Hepatic stellate cell (primary cell): ENCODE data around the gene TK1.
"Not testable (repeated sequence)": the region's sequence is repeated elsewhere in the genome, so short reads cannot be mapped to it uniquely, and the experiment has no call there.

Experiments
- DNase-seq: peaks from one replicate; pipeline ENCODE4 v3.0.0; 2011; ENCODE audit warnings: low spot score

TK1 gene

DNA sequence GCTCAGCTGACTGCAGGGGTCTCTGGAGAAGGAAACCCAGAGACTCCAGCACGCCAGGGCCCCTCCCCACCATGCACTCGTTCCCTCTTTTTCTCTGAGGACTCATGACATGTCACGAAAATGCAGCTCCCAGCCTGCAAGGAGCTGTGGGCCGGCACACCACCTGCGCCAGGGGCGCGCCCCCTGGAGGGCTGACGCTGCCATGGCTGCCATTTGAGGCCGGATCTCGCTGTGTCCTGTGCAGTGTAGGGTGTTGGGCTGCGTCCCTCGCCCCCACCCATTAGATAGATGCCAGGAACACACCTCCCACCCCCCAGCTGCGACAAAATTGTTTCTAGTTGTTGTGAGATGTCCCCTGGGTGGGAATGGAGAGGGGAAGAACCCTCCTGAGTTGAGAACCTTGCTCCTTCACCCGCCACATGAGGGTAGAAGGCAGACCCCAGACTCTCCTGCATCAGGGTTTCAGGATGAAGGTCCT lies 10.3 kb downstream of the TK1 start:
- DNase-seq = peak; percentile 82

GRCh38 chr17:78175643-78175981 lies 11.2 kb downstream of the TK1 start:
- DNase-seq = no peak

DNA sequence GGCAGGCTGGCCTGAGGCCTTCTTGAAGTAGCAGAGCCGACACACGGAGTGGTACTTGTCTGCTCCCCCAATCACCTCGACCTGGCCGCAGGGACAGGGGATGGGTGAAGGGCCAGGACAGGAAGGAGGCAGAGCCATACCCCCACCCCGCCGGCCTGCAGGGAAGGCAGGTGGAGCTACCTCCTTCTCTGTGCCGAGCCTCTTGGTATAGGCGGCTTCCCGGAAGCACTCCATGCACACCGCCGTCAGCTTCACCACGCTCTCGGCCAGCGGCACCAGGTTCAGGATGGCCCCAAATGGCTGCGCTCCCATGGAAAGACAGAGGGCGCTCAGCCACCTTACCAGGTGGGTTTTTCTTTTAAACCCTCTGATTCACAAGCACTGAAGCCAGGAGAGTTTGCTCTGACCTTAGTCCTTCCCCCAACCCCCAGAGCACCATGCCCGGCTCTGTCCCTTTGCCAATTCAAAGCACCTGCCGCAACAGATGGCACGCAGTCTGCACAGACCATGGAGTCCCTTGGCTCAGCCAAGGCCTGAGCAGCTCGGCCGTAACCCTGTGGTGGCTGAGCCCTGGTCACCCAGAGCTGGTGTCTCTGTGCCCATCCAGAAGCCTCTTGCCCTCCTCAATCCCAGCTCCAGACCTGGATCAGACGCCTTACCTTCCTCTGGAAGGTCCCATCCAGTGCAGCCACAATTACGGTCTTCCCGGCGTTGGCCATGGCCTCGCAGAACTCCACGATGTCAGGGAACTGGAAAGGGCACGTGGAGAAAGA lies 11.8 kb downstream of the TK1 start:
- no peak for DNase-seq

DNA sequence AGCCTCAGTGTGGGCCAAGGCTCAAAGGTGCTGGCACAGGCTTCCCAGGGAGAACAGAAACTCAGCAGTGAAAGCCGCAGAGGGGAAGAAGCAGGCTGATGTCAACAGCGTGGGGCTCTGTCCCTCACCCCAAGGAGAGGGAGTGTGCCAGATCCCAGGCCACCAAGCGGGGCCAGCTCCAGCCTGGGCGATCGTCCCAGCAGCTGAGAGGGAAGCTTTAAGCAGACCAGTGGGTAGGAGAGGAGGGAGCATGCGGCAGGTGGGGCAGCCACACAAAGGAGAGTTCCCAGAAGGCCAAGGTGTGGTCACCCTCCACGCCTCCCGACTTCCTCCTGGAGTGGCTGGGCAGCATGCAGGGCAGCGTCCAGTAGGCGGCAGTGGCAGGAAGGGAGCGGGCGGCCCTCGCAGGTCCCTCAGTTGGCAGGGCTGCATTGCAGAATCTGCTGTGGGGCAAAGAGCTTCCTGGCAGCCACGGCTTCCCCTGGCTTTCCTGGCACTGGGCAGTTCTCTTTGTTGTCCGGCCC lies 12.4 kb downstream of the TK1 start:
- DNase-seq = no peak

GRCh38 chr17:78173097-78173715 lies 13.6 kb downstream of the TK1 start:
- DNase-seq = no peak

GRCh38 chr17:78172249-78173051 lies 14.4 kb downstream of the TK1 start:
- no peak for DNase-seq

DNA sequence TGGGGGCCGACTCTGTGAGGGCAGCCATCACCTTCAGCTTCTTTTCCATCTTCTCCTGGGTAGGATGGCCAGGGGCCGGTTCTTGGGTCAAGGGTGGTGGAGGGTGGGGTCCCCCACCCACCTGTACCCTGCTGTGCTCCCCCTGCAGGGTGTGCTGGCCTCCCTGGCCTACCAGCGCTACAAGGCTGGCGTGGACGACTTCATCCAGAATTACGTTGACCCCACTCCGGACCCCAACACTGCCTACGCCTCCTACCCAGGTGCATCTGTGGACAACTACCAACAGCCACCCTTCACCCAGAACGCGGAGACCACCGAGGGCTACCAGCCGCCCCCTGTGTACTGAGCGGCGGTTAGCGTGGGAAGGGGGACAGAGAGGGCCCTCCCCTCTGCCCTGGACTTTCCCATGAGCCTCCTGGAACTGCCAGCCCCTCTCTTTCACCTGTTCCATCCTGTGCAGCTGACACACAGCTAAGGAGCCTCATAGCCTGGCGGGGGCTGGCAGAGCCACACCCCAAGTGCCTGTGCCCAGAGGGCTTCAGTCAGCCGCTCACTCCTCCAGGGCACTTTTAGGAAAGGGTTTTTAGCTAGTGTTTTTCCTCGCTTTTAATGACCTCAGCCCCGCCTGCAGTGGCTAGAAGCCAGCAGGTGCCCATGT lies 15.1 kb downstream of the TK1 start:
- DNase-seq = not testable (repeated sequence)

GRCh38 chr17:78170692-78171590 lies 15.9 kb downstream of the TK1 start:
- DNase-seq = no peak

- peak; percentile 85 for DNase-seq
These were observed 17.7 kb downstream of the TK1 start for GRCh38 chr17:78168903-78169793.

GRCh38 chr17:78168242-78168902 lies 18.5 kb downstream of the TK1 start, which contains the start of gene SYNGR2:
TSS of gene SYNGR2 (plus strand) at chr17:78168581. CDS start at chr17:78168617, 36 bp downstream.
- peak; percentile 82 for DNase-seq

GRCh38 chr17:78166416-78166815 lies 20.4 kb downstream of the TK1 start:
- DNase-seq = no peak

DNA sequence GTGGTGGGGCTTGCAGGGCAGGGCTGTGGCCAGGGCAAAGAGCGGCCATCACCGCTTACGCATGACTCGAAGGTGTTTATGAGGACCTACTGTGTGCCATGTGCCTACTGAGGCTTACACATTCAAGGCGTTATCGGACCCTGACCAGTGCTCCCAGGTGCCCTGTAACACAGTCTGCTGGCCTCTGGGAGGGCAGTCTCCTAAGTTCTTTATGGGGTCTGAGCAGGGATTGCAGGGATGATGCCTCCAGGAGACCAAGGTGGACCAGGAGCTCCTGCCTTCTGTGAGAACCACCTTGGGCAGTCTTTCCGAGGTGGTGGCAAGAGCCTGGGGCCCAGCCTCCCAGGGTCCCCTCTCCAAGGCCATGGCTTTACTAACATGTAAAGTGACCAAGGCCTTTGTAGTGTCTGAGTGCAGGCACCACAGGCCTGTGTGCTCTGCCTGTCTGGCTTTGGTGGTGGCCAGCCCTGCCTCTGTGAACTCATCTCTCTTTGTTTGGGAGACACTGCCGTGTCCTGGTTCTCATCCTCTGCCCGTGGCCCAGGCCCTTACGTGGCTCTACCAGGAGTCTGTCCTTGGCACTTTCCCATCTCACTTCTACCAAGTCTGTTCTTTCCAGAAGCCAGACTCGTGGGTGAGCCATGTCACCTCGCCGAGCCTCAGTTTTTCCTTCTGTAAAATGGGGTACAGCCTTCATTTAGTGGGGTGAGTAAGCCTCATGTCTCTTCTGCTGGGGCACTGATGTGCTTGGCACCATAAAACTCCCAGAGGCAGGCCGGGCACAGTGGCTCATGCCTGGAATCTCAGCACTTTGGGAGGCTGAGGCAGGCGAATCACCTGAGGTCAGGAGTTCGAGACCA lies 21.9 kb downstream of the TK1 start:
- no peak for DNase-seq

DNA sequence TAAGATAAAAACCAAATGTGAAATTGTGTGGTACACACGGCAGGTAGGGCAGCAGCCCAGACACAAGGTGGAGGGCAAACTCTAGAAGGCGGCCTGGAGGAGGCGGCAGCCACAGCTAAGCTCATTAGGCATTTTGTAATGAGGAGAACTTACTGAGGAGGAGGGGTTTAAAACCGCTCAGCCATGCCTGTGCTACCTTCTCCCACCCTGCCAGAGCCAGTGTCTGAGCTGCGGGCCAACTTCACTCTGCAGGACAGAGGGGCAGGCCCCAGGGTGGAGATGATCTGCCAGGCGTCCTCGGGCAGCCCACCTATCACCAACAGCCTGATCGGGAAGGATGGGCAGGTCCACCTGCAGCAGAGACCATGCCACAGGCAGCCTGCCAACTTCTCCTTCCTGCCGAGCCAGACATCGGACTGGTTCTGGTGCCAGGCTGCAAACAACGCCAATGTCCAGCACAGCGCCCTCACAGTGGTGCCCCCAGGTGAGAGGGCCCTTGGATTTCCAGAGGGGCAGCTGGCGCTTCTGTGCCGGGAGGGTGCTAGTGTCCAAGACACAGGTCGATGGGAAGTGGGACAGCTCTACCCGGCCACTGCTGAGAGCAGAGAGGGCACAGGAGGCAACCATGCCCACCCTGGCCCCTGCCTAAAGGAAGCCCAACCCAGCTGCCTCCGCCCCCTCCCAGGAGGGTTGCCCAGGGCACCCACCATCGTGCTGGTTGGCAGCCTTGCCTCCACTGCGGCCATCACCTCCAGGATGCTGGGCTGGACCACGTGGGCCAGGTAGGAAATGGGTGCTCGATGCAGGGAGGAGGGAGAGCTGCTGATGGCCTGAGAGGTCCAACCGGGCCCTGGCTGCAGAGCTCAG lies 22.7 kb downstream of the TK1 start:
- DNase-seq = no peak

DNA sequence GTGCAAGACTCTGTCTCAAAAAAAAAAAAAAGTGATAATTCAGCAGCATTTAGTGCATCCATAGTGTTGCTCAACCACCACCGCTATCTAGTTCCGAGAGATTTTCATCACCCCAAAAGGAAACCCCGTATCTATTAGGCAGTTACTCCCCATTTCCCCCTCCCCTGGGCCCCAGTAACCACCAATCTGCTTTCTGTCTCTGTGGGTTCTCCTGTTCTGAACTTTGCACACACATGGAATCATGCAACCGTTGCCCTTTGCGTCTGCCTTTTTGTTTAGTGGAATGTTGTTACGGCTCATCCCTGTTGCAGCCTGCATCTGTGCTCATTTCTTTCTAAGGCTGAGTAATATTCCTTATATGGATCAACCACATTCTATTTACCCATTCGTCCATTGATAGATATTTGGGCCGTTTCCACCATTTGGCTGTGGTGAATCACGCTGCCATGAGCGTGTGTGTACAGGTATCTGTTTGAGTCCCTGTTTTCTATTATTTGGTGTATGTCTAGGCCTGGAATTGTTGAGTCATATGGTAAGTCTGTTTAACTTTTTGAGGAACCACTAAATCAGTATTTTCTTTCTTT lies 27.2 kb downstream of the TK1 start:
- DNase-seq = no peak

DNA sequence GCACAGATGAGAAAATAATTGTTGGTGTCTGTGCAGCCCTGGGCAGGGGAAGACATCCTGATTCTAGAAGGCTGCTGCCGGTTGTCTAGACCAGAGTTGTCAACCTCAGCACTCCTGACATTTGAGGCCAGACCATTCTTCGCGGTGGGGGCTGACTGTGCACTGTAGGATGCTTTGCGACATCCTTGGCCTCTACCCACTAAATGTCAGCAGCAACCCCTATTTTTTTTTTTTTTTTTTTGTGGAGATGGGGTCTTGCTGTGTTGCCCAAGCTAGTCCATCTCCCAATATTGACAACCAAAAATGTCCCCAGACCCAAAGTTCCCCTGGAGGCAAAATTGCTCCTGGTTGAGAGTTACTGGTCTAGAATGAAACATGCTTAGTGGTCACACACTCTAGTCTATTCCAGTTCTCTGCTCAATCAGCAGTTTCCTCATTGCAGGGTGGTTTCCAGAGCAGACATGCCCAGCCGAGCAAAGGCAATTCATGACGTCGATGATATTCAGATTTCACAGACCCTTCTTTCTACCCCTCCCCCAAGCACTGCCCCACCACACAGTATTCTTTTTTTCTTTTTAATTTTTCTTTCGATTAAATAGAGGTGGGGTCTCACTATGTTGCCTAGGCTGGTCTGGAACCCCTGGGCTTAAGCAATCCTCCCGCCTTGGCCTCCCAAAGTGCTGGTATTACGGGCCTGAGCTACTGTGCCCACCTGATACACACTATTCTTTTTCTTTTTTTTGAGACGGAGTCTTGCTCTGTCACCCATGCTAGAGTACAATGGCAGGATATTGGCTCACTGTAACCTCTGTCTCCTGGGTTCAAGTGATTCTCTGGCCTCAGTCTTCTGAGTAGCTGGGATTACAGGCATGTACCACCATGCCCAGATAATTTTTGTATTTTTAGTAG lies 31.7 kb downstream of the TK1 start:
- no peak for DNase-seq

DNA sequence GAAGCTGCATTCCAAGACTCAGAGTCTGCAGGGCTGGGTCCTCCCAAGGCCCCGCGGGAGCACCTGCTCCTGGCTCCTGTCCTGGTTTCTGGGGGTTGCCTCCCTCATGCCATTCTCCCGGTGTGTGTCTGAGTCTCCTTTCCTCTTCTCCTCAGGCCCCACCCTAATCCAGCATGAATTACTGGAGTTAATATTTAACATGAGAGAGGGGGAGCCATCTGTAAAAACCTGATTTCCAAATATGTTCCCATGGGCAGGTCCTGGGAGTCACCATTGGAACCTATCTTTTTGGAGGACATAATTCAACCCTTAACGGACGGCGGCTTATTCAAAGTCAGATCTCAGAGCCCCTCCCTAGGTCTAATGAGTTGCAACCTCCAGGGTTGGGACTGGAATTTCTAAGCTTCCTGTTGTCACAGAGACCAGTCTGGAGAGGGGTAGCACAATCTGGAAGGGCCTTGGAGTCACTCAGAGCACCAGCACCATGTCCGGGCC lies 35.3 kb downstream of the TK1 start:
- no peak for DNase-seq
